Fibroblast of the aortic adventitia (primary cell): ENCODE measurements around the gene RPEL1. TPM values are rescaled to one million over a fixed set of nuclear protein-coding genes. Genes with fewer than 3 reads are reported as not detected.
A peak's percentile ranks its signal among the peaks of the same experiment; 100 is the strongest.
"Not testable (repeated sequence)": the region's sequence is repeated elsewhere in the genome, so short reads cannot be mapped to it uniquely, and the experiment has no call there.

Source experiments
- DNase-seq: peaks from one replicate; pipeline ENCODE4 v3.0.0-alpha.2; 2010; ENCODE audit warnings: low read depth
- H3K4me3 ChIP-seq: 2 replicates; pipeline ENCODE4 v1.5.1; 2011; ENCODE audit warnings: low read depth, mild to moderate bottlenecking, control low read depth, low read length, moderate library complexity
- total RNA-seq: library from RNA; depleted of rRNA; stranded (reverse); fragments of >200 nt; gene quantifications from 2 replicates; pipeline ENCODE4 v1.2.3, GENCODE V29; 2012; ENCODE audit warnings: low replicate concordance
- TF ChIP-seq, protein P1 (sequence below): IDR thresholded peaks from 2 replicates; pipeline ENCODE4 v1.5.1; 2011; ENCODE audit warnings: mild to moderate bottlenecking, low read length, control low read depth, inconsistent platforms; ENCODE audit not compliant: insufficient read depth

Gene RPEL1
- total RNA-seq, 1 donor: under 0.01 TPM

DNA sequence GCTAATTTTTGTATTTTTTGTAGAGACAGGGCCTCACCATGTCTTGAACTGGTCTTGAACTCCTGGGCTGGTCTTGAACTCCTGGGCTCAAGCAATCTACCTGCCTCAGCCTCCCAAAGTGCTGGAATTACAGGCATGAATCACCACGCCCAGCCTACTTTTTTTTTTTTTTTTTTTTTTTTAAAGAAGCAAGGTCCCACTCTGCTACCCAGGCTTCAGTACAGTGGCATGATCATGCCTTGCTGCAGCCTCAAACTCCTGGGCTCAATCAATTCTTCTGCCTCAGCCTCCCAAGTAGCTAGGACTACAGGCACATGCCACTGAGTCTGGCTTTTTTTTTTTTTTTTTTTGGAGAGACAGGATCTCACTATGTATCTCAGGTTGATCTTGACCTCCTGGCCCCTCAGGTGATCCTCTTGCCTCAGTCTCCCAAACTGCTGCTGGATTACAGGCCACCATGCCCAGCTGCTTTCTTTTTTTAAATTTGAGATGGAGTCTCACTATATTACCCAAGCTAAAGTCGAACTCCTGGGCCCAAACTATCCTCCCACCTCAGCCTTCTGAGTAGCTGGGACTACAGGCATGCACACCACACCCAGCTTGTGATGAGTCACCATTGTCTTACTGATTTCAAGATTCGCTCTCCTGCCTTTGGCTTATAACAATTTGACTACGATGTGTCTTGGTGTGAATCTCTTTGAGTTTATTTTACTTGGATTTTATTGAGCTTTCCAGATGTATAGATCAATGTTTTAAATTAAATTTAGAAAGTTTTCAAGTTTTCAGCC, 9.0 kb downstream of the RPEL1 start:
- no peak overlapping the region for H3K4me3 ChIP-seq
- DNase-seq: peak; percentile 45
- TF ChIP-seq, protein P1, sequence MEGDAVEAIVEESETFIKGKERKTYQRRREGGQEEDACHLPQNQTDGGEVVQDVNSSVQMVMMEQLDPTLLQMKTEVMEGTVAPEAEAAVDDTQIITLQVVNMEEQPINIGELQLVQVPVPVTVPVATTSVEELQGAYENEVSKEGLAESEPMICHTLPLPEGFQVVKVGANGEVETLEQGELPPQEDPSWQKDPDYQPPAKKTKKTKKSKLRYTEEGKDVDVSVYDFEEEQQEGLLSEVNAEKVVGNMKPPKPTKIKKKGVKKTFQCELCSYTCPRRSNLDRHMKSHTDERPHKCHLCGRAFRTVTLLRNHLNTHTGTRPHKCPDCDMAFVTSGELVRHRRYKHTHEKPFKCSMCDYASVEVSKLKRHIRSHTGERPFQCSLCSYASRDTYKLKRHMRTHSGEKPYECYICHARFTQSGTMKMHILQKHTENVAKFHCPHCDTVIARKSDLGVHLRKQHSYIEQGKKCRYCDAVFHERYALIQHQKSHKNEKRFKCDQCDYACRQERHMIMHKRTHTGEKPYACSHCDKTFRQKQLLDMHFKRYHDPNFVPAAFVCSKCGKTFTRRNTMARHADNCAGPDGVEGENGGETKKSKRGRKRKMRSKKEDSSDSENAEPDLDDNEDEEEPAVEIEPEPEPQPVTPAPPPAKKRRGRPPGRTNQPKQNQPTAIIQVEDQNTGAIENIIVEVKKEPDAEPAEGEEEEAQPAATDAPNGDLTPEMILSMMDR: no peak

DNA sequence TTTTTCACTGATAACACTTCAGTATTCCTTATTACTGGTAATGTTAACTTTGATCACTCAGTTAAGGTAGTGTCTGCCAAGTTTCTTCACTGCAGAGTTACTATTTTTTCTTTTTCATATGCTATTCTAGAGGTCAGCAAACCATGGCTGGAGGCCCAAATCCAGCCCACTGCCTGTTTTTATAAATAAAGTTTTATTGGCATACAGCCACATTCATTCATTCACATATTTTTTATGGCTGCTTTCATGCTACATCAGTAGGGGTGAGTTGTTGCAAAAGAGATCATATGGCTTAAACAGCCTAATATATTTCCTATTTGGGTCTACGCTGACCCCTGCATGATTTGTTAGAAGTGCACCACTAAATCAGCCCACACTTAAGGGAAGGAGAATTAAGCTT, 10.9 kb downstream of the RPEL1 start:
- no peak overlapping the region for H3K4me3 ChIP-seq
- DNase-seq: no peak
- TF ChIP-seq, protein P1: no peak

DNA sequence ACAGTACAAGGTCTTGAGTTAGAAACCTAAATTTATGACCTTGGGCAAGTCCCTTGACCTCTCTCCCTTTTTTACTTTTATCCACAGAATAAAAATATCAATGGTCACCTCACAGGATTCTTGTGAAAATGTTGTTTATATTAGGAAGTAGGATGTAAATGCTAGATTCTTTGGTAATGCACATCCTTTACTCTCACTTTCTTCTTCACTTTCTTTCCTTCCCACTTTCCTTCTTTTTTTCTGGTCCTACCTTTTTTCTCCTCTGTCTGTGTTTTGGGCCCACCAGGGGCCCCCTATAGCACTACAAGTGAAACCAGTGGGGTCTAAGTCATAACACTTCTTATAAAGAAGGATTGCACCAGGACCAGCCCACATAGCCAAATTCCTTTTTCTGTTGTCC, 12.1 kb downstream of the RPEL1 start:
- H3K4me3 ChIP-seq: no peak overlapping the region
- TF ChIP-seq, protein P1: no peak
- no peak for DNase-seq

DNA sequence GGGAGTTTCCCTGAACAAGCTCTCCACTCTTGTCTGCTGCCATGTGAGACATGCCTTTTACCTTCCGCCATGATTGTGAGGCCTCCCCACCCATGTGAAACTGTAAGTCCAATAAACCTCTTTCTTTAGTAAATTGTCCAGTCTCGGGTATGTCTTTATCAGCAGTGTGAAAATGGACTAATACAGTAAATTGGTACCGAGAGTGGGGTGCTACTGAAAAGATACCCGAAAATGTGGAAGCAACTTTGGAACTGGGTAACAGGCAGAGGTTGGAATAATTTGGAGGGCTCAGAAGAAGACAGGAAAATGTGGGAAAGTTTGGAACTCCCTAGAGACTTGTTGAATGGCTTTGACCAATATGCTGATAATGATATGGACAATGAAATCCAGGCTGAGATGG, 13.2 kb downstream of the RPEL1 start:
- DNase-seq, H3K4me3 ChIP-seq: not testable (repeated sequence)

DNA sequence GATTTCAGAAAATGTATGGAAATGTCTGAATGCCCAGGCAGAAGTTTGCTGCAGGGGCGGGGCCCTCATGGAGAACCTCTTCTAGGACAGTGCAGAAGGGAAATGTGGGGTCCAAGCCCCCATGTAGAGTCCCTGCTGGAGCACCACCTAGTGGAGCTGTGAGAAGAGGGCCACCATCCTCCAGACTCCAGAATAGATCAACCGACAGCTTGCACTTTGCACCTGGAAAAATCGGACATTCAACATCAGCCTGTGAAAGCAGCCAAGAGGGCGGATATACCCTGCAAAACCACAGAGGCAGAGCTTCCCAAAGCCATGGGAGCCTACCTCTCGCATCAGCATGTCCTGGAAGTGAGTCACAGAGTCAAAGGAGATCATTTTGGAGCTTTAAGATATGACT, 14.3 kb downstream of the RPEL1 start:
- DNase-seq: no peak
- H3K4me3 ChIP-seq: no peak overlapping the region
- TF ChIP-seq, protein P1: no peak

DNA sequence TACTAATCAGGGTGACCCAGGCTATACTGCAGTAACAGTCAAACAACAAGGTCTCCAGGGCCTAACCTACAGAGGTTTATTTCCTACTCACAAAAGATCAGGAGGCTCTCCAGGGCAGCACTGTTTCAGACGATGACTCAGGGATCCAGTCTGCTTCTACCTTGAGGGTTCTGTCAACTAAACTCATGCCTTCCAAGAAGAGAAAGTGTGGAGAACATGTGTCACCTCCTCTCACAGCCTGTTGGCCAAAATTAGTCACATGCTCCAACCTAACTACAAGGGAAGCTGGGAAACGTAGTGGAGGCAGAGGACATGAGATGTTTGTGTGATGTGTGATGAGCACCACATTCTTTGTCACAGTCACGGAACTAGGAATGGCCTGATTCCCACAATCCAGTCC, 16.5 kb downstream of the RPEL1 start:
- H3K4me3 ChIP-seq: no peak overlapping the region
- TF ChIP-seq, protein P1: no peak
- no peak for DNase-seq

DNA sequence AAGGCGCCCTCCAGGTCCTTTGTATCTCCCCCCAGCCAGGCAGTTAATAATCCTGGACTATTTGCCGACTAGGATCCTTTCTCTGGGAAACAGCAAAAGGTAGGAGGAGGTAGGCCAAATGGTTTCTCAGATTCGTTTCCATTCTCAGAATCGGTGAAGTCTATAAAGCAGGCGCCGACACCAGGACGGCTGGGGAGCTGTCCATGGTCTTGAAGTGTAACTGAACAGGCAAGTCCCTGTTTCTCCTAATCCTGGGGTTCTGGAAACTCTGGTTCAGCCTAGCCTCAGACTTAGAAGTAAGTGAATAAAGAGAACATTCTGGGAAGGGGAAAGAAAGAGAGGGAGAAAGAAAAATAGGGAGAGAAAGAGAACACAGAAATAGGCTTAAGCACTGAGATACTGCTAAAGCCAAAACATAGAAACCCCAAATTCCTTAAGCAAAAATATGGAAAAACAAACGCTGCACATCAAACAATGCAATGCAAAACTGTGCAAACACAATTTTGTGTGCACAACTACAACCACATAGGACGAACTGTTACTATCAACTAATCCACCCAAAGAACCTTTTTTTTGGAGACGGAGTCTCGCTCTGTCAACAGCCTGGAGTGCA, 20.1 kb downstream of the RPEL1 start:
- TF ChIP-seq, protein P1: no peak
- DNase-seq: peak; percentile 86
- H3K4me3 ChIP-seq: no peak overlapping the region
